LNCAP (cell line): ENCODE measurements around the gene PLPPR3.

ENCODE experiments used
- CTCF ChIP-seq: fragments of 450-650 bp; IDR thresholded peaks from 2 replicates; pipeline ENCODE4 v1.5.1; 2017; ENCODE audit warnings: mild to moderate bottlenecking

Gene PLPPR3

GRCh38 chr19:778910-779653 lies 42.7 kb downstream of the PLPPR3 start:
- no peak for TF ChIP-seq CTCF

- no peak for TF ChIP-seq CTCF
Measured at GRCh38 chr19:776549-776948, 45.2 kb downstream of the PLPPR3 start.

- TF ChIP-seq CTCF = no peak
Measured at GRCh38 chr19:772730-773436, 48.9 kb downstream of the PLPPR3 start.

GRCh38 chr19:772063-772462 lies 49.7 kb downstream of the PLPPR3 start:
- no peak for TF ChIP-seq CTCF

- no peak for TF ChIP-seq CTCF
Measured at GRCh38 chr19:771332-771785, 50.4 kb downstream of the PLPPR3 start.

GRCh38 chr19:769616-770015 lies 52.1 kb downstream of the PLPPR3 start:
- TF ChIP-seq CTCF = no peak

GRCh38 chr19:768424-768823 lies 53.3 kb downstream of the PLPPR3 start:
- no peak for TF ChIP-seq CTCF
